Fibroblast of lung (primary cell): ENCODE data around the gene ARMH4. TPM values are rescaled to one million over a fixed set of nuclear protein-coding genes. Genes with fewer than 3 reads are reported as not detected.
A peak's percentile ranks its signal among the peaks of the same experiment; 100 is the strongest.

Experiments
- DNase-seq, 2 donors: peaks; one replicate each; pipeline versions ENCODE4 v3.0.0 to v3.0.0-alpha.2; 2010; ENCODE audit warnings: low read depth in 2 of 2
- H2AFZ ChIP-seq: 2 replicates; pipeline ENCODE4 v1.5.1; 2012; ENCODE audit warnings: low read length, control low read depth, inconsistent platforms
- H3K27ac ChIP-seq: 2 replicates; pipeline ENCODE4 v1.5.1; 2011; ENCODE audit warnings: low read length, control low read depth; ENCODE audit not compliant: insufficient read depth
- H3K27me3 ChIP-seq: 2 replicates; pipeline ENCODE4 v1.5.1; 2011; ENCODE audit warnings: mild to moderate bottlenecking, low read length; ENCODE audit not compliant: control insufficient read depth, insufficient read depth
- H3K36me3 ChIP-seq: 2 replicates; pipeline ENCODE4 v1.5.1; 2011; ENCODE audit warnings: low read length; ENCODE audit not compliant: control insufficient read depth, insufficient read depth
- H3K4me1 ChIP-seq: 2 replicates; pipeline ENCODE4 v1.5.1; 2011; ENCODE audit warnings: low read length; ENCODE audit not compliant: control insufficient read depth, insufficient read depth; ENCODE audit errors: extremely low read depth
- H3K4me2 ChIP-seq: 2 replicates; pipeline ENCODE4 v1.5.1; 2011; ENCODE audit warnings: low read length, control low read depth; ENCODE audit not compliant: insufficient read depth; ENCODE audit errors: extremely low read depth
- H3K4me3 ChIP-seq, 4 experiments: fragments of 200-600 bp in 1 of 4; sonication (generic) in 1 of 4; replicated peaks in 1 of 4; 2 replicates each; pipeline ENCODE4 v1.5.1; 2011 to 2016; ENCODE audit warnings: low read length in 4 of 4, low read depth in 3 of 4, mild to moderate bottlenecking in 3 of 4, control low read depth in 2 of 4, inconsistent platforms in 1 of 4, mixed read lengths in 1 of 4; ENCODE audit not compliant: insufficient read depth in 1 of 4; ENCODE audit errors: control extremely low read depth in 1 of 4
- H3K79me2 ChIP-seq: 2 replicates; pipeline ENCODE4 v1.5.1; 2012; ENCODE audit warnings: mild to moderate bottlenecking, low read length, inconsistent platforms; ENCODE audit not compliant: control insufficient read depth, insufficient read depth
- H3K9ac ChIP-seq: 2 replicates; pipeline ENCODE4 v1.5.1; 2011; ENCODE audit warnings: mild to moderate bottlenecking, low read length, control low read depth; ENCODE audit not compliant: insufficient read depth
- H3K9me3 ChIP-seq: 2 replicates; pipeline ENCODE4 v1.5.1; 2012; ENCODE audit warnings: low read depth, low read length; ENCODE audit not compliant: control insufficient read depth, insufficient read depth
- H4K20me1 ChIP-seq: 2 replicates; pipeline ENCODE4 v1.5.1; 2011; ENCODE audit warnings: low read length; ENCODE audit not compliant: control insufficient read depth, insufficient read depth; ENCODE audit errors: extremely low read depth
- EZH2 ChIP-seq: IDR thresholded peaks from 2 replicates; pipeline ENCODE4 v1.5.1; 2012; ENCODE audit warnings: low read length, control low read depth, mild to moderate bottlenecking; ENCODE audit errors: missing control alignments
- polyA plus RNA-seq, 2 donors: library from polyadenylated mRNA; depleted of rRNA in 1 of 2; stranded (reverse) in 1 of 2; unstranded in 1 of 2; fragments of >200 nt; gene quantifications; 2 replicates each; pipeline ENCODE4 v1.2.1, GENCODE V29; 2011 to 2012; ENCODE audit warnings: missing spikeins in 1 of 2
- total RNA-seq: library from RNA; depleted of rRNA; stranded (reverse); fragments of >200 nt; gene quantifications from 2 replicates; pipeline ENCODE4 v1.2.1, GENCODE V29; 2014
- TF ChIP-seq, protein P1 (sequence below), 2 donors: IDR thresholded peaks in 1 of 2; conservative IDR thresholded peaks in 1 of 2; 1 replicate in 1 of 2; 2 replicates in 1 of 2; pipeline ENCODE4 v1.5.1; 2011 to 2012; ENCODE audit warnings: low read length in 2 of 2, control low read depth in 1 of 2, inconsistent platforms in 1 of 2, low read depth in 1 of 2, mild to moderate bottlenecking in 1 of 2

Gene ARMH4
- total and polyA plus RNA-seq, 2 donors (not counting 1 experiment from before 2014, with no cell fraction given), result 6.3 to 6.8 TPM

DNA sequence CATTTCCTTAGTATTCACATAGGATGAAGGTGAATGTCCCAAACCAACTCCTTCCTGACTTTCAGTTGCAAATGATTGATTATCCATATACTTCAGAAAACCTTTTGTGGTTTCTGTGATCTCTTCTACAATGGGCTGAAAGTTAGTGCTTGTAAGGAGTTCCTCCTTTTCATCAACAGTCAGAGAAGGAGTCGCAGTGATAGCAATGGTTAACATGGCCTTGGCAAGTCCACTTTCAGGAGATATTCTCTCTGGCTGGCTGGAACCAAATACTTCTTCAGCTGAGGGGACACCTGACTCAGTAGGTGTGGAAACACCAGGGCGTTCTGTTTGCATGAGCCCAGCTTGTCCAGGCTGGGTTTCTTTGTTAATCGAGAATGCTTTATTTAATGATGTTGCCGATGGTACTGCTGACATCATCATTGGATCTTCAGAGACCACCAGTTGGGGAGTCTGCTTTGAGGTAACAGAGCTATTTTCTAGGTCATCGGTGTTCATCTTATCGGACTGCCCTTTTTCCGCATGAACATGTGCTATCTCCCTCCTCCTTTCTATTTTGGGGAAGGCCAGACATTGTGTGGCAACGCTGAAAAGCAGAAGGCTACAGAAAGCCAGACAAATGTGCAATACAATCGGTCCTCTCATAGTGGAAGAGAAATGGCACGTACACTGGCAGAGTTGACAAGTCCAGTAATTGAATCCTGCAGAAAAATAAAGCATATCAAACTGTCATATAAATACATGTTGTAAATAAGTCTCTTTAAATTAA, 13.1 kb downstream of the ARMH4 start:
- Histone ChIP-seq H3K4me1 (no peaks in the 10 kb centered on the region), H3K27ac (no peak overlapping the region), H3K79me2 (no peaks in the 10 kb centered on the region), H3K4me2 (no peak overlapping the region), H2AFZ (no peak overlapping the region), H3K9ac (no peak overlapping the region), H3K36me3 (no peaks in the 10 kb centered on the region), H3K27me3 (no peaks in the 10 kb centered on the region), H3K4me3 (no peak overlapping the region), H4K20me1 (no peaks in the 10 kb centered on the region), H3K9me3 (no peaks in the 10 kb centered on the region)
- no peak for DNase-seq
- TF ChIP-seq, protein P1, sequence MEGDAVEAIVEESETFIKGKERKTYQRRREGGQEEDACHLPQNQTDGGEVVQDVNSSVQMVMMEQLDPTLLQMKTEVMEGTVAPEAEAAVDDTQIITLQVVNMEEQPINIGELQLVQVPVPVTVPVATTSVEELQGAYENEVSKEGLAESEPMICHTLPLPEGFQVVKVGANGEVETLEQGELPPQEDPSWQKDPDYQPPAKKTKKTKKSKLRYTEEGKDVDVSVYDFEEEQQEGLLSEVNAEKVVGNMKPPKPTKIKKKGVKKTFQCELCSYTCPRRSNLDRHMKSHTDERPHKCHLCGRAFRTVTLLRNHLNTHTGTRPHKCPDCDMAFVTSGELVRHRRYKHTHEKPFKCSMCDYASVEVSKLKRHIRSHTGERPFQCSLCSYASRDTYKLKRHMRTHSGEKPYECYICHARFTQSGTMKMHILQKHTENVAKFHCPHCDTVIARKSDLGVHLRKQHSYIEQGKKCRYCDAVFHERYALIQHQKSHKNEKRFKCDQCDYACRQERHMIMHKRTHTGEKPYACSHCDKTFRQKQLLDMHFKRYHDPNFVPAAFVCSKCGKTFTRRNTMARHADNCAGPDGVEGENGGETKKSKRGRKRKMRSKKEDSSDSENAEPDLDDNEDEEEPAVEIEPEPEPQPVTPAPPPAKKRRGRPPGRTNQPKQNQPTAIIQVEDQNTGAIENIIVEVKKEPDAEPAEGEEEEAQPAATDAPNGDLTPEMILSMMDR (conservative IDR thresholded peaks at IDR 0.05 in 1 of 2, IDR thresholded peaks at IDR 0.05 in 1 of 2; ENCODE audit: low read depth in 1 of 2, low read length in 2 of 2), result no peak
- TF ChIP-seq EZH2, result no peak

DNA sequence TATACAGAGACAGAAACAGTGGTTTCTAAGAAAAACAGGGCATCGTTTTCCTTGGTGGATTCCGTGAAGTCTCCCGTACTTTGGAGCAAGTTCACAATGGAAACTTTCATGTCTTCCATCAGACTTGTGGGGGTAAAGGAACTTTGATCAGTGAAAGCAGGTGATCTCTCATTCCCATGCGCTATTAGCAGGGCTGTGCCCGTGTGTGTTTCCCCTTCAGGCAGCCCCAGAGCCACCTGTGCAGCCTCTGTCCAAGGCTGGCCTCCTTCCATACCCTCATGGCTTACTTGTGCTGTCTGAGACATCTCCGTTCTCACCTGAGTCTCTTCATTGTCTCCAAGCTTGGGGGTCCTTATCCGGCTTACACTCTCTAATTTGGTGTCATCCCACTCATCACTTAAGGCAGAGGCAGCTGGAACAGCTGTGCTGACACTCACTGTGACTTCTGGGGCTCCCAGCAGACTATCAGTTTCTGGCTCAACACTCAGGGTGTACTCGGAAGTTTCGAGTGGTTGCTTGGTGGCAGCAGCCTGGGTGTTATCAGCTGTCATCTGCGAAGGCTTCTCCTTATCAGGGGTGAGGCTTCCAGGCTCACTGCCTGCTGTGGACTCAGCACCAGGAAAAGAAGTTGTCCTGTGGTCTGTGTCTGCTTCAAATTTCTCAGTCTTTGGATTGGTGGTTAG, 13.8 kb downstream of the ARMH4 start:
- Histone ChIP-seq H2AFZ (no peak overlapping the region), H3K4me1 (no peaks in the 10 kb centered on the region)
- TF ChIP-seq EZH2, result no peak
- TF ChIP-seq, protein P1 (conservative IDR thresholded peaks at IDR 0.05 in 1 of 2, IDR thresholded peaks at IDR 0.05 in 1 of 2; ENCODE audit: low read depth in 1 of 2, low read length in 2 of 2), result no peak

DNA sequence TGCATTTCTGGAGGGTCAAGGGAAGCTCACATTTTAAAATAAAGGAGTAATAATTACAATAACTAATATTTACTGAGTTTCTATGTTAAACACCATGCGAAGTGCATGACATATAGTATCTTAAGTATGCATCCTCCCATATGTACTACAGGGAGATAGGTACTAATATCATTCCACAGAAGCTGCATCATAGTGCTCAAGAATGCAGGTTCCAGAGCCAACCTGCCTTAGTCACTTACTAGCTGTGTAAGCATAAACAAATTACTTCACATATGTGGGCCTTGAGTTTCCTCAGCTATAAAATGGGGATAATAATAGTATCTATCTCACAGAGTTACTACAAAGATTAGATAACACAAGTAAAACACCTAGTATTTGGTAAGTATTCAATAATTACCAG, 18.3 kb downstream of the ARMH4 start:
- Histone ChIP-seq H3K4me1 (no peaks in the 10 kb centered on the region), H2AFZ (no peak overlapping the region), H3K9me3 (no peaks in the 10 kb centered on the region), H3K9ac (no peak overlapping the region), H3K36me3 (no peaks in the 10 kb centered on the region), H3K4me3 (no peak overlapping the region), H3K4me2 (no peak overlapping the region), H4K20me1 (no peaks in the 10 kb centered on the region), H3K27me3 (no peaks in the 10 kb centered on the region), H3K27ac (no peak overlapping the region), H3K79me2 (no peaks in the 10 kb centered on the region)
- peak; percentile 9 to 89 for DNase-seq
- TF ChIP-seq, protein P1 (conservative IDR thresholded peaks at IDR 0.05 in 1 of 2, IDR thresholded peaks at IDR 0.05 in 1 of 2; ENCODE audit: low read depth in 1 of 2, low read length in 2 of 2), result no peak
- no peak for TF ChIP-seq EZH2

More for the DNA sequence above, 13.8 kb downstream of the ARMH4 start:
- H3K4me3 ChIP-seq, result no peak overlapping the region
- H3K79me2 ChIP-seq, result no peaks in the 10 kb centered on the region
- no peaks in the 10 kb centered on the region for H3K36me3 ChIP-seq
- H3K27ac ChIP-seq, result no peak overlapping the region
- DNase-seq, result no peak
- no peaks in the 10 kb centered on the region for H4K20me1 ChIP-seq
- no peak overlapping the region for H3K4me2 ChIP-seq
- H3K9me3 ChIP-seq, result no peaks in the 10 kb centered on the region
- H3K9ac ChIP-seq, result no peak overlapping the region
- H3K27me3 ChIP-seq, result no peaks in the 10 kb centered on the region
